Activated naive CD4-positive, alpha-beta T cell treated with anti-CD3 and anti-CD28 coated beads for 36 hours (primary cell): ENCODE measurements around the gene IL36B. TPM values are rescaled to one million over a fixed set of nuclear protein-coding genes. Genes with fewer than 3 reads are reported as not detected.

ENCODE experiments used
- CTCF ChIA-PET: fragments of 350-600 bp; sonication (Branson Sonifier 250); formaldehyde crosslinking; loops from one replicate; lab custom pipeline; 2021; ENCODE audit warnings: antibody characterized with exemption; lab: Charles Lee
- DNase-seq: peaks from one replicate; pipeline ENCODE4 v3.0.0-alpha.2; 2020
- H3K27ac Mint-ChIP-seq: one replicate; pipeline ENCODE4 v1.8.0; 2021; ENCODE audit warnings: mild to moderate bottlenecking, mixed read lengths
- H3K27me3 Mint-ChIP-seq: one replicate; pipeline ENCODE4 v1.8.0; 2021; ENCODE audit warnings: low read depth, mixed read lengths
- H3K36me3 Mint-ChIP-seq: one replicate; pipeline ENCODE4 v1.8.0; 2021; ENCODE audit warnings: low read depth, mixed read lengths
- H3K4me1 Mint-ChIP-seq: one replicate; pipeline ENCODE4 v1.8.0; 2021; ENCODE audit warnings: low read depth, mixed read lengths
- H3K4me3 Mint-ChIP-seq: one replicate; pipeline ENCODE4 v1.8.0; 2021; ENCODE audit warnings: mild to moderate bottlenecking, moderate library complexity, mixed read lengths
- H3K9me3 Mint-ChIP-seq: one replicate; pipeline ENCODE4 v1.8.0; 2021; ENCODE audit warnings: mixed read lengths
- intact Hi-C: fragments of 100-400 bp; cut with micrococcal nuclease; formaldehyde crosslinking; loops from one replicate; pipeline ENCODE4 v1.15.1; 2023
- total RNA-seq, 2 experiments: library from RNA; stranded (reverse); gene quantifications; one replicate each; pipeline ENCODE4 v1.2.3, GENCODE V29; 2021

IL36B gene
- total RNA-seq, 2 experiments from 2014 or later = not detected

DNA sequence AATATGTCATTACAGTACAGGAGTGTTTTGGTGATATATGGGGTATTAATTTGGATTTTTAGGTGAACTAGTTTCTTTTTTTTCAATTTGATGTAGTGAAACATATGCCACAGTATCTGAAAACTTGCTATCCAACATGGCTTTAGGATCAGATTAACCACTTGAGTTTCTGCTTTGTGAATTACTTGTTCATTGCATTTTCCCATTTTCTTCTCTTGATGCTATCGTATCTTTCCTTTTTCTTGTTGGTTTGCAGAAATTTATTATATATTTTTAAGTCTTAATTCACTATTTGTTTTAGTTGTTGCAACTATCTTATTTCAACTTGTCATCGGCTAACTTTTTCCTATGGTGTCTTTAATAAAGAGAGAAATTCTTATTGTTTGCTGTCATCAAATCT is 38.6 kb downstream of the IL36B start:
- peaks cover 6% of the 10 kb centered on the region for H3K9me3 Mint-ChIP-seq
- no peak overlapping the region for H3K4me3 Mint-ChIP-seq
- peaks cover 17% of the 10 kb centered on the region for H3K4me1 Mint-ChIP-seq
- H3K36me3 Mint-ChIP-seq = no peaks in the 10 kb centered on the region
- CTCF ChIA-PET = no interaction called here
- no peaks in the 10 kb centered on the region for H3K27me3 Mint-ChIP-seq
- no peak for DNase-seq
- intact Hi-C loops = no loop called here
- no peak overlapping the region for H3K27ac Mint-ChIP-seq

DNA sequence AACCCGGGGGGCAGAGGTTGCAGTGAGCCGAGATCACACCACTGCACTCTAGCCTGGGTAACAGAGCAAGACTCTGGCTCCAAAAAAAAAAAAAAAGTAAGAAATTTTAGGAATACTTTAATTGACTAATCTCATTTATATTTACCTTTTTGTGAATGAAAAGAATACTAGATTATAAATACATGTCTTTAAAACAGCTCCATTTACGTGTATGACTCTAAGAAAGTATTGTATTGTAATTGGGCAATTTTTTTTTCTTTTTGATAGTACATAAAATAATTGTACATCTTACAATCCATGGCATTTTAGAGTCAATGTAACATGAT is 39.4 kb downstream of the IL36B start:
- Mint-ChIP-seq H3K27ac (no peak overlapping the region), H3K4me1 (peaks cover 17% of the 10 kb centered on the region), H3K36me3 (no peaks in the 10 kb centered on the region), H3K27me3 (no peaks in the 10 kb centered on the region), H3K9me3 (no peaks in the 10 kb centered on the region), H3K4me3 (no peak overlapping the region)
- no peak for DNase-seq
- intact Hi-C loops = no loop called here
- CTCF ChIA-PET = no interaction called here

- Mint-ChIP-seq H3K27ac (no peak overlapping the region), H3K9me3 (no peaks in the 10 kb centered on the region), H3K36me3 (no peaks in the 10 kb centered on the region), H3K4me3 (no peak overlapping the region), H3K27me3 (no peaks in the 10 kb centered on the region), H3K4me1 (peaks cover 20% of the 10 kb centered on the region)
- CTCF ChIA-PET = no interaction called here
- intact Hi-C loops = no loop called here
- DNase-seq = no peak
Measured at GRCh38 chr2:113012436-113013335, 40.0 kb downstream of the IL36B start.

DNA sequence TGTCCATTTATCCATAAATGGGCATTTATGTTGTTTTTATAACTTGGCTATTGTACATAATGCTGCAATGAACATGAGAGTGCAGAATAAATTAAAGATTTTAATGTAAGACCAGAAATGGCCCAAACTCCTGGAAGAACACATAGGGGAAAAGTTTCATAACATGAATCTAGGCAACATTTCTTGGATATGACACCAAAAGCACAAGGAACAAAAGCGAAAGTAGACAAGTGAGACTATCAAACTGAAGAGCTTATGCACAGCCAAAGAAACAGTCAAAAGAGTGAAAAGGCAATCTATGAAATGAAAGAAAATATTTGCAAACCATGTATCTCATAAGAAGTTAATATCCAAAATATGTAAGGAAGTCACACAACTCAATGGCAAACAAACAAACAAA is 41.6 kb downstream of the IL36B start:
- Mint-ChIP-seq H3K9me3 (no peaks in the 10 kb centered on the region), H3K27ac (no peak overlapping the region), H3K36me3 (no peaks in the 10 kb centered on the region), H3K4me1 (peaks cover 14% of the 10 kb centered on the region), H3K27me3 (no peaks in the 10 kb centered on the region), H3K4me3 (no peak overlapping the region)
- CTCF ChIA-PET = interaction anchor here (1.9 kb wide), 1 partner anchor 261 kb away, joined by 4 read pairs; no protein-coding TSS in a partner anchor
- no peak for DNase-seq
- intact Hi-C loops = no loop called here

GRCh38 chr2:113010088-113010487 is 42.6 kb downstream of the IL36B start:
- peaks cover 6% of the 10 kb centered on the region for H3K4me1 Mint-ChIP-seq
- H3K27me3 Mint-ChIP-seq = no peaks in the 10 kb centered on the region
- no peak overlapping the region for H3K27ac Mint-ChIP-seq
- CTCF ChIA-PET = interaction anchor here (1.9 kb wide), 1 partner anchor 260 kb away, joined by 4 read pairs; no protein-coding TSS in a partner anchor
- no peak for DNase-seq
- no peak overlapping the region for H3K4me3 Mint-ChIP-seq
- no peaks in the 10 kb centered on the region for H3K36me3 Mint-ChIP-seq
- no peaks in the 10 kb centered on the region for H3K9me3 Mint-ChIP-seq
- intact Hi-C loops = no loop called here

- CTCF ChIA-PET = interaction anchor here (1.9 kb wide), 1 partner anchor 260 kb away, joined by 4 read pairs; no protein-coding TSS in a partner anchor
- Mint-ChIP-seq H3K27ac (no peak overlapping the region), H3K9me3 (no peaks in the 10 kb centered on the region), H3K36me3 (no peaks in the 10 kb centered on the region), H3K4me3 (no peak overlapping the region), H3K27me3 (no peaks in the 10 kb centered on the region), H3K4me1 (peaks cover 6% of the 10 kb centered on the region)
- no peak for DNase-seq
- intact Hi-C loops = no loop called here
Measured at GRCh38 chr2:113009622-113010021, 43.0 kb downstream of the IL36B start.

DNA sequence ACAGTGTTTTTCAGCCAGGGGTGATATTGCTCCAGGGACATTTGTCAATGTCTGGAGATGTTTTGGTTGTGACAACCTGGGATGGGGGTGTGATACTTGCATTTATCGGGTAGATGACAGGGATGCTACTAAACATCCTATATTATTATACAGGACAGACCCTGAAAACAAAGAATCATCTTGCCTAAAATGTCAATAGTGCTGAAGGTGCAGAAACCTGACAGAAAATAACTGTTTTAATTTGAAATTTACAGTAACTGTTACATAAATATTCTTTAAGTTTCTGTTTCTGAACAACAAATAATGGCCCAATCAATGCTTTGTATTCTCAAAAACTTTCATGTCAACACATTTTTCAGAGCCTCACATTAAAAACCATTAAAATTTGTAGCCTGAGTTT is 45.4 kb downstream of the IL36B start:
- H3K4me3 Mint-ChIP-seq = no peak overlapping the region
- H3K27me3 Mint-ChIP-seq = no peaks in the 10 kb centered on the region
- intact Hi-C loops = no loop called here
- peaks cover 6% of the 10 kb centered on the region for H3K4me1 Mint-ChIP-seq
- no peak for DNase-seq
- no peak overlapping the region for H3K27ac Mint-ChIP-seq
- H3K9me3 Mint-ChIP-seq = no peaks in the 10 kb centered on the region
- CTCF ChIA-PET = no interaction called here
- H3K36me3 Mint-ChIP-seq = no peaks in the 10 kb centered on the region

GRCh38 chr2:113005030-113005509 is 47.6 kb downstream of the IL36B start, which contains the start of gene IL36A:
TSS of gene IL36A (plus strand) at chr2:113005459. CDS start at chr2:113005872, 413 bp downstream.
- intact Hi-C loops = no loop called here
- Mint-ChIP-seq H3K9me3 (peaks cover 17% of the 10 kb centered on the region), H3K36me3 (peaks cover 14% of the 10 kb centered on the region), H3K27ac (no peak within 1 kb of the TSS), H3K4me3 (no peak within 1 kb of the TSS), H3K4me1 (peaks cover 5% of the 10 kb centered on the region), H3K27me3 (no peaks in the 10 kb centered on the region)
- no peak for DNase-seq
- CTCF ChIA-PET = no interaction called here

DNA sequence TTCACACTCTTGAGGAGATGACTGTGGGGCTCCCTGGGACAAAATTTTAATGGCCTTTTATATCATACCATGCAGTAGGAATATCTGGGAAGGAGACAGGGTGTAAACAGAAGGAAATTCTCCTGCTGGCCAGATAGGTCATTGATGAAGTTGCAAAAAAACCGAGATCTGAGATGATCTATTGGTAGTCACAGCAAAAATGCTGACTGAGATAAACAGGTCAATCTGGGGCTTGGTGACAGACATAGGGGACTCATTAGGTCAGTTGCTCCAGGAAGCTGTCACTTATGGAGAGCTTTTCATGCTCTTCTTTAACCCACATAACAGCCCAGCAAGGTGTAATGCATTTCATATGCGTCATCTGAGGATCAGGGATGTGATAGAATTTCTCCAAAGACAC is 50.0 kb downstream of the IL36B start:
- intact Hi-C loops = no loop called here
- CTCF ChIA-PET = interaction anchor here (0.8 to 1.3 kb wide), 3 partner anchors 34 to 78 kb away, joined by 3 to 5 read pairs (median 3); no protein-coding TSS in a partner anchor
- H3K4me1 Mint-ChIP-seq = peaks cover under 1% of the 10 kb centered on the region
- H3K9me3 Mint-ChIP-seq = peaks cover 32% of the 10 kb centered on the region
- no peaks in the 10 kb centered on the region for H3K27me3 Mint-ChIP-seq
- no peak overlapping the region for H3K4me3 Mint-ChIP-seq
- no peak overlapping the region for H3K27ac Mint-ChIP-seq
- DNase-seq = no peak
- H3K36me3 Mint-ChIP-seq = peaks cover 18% of the 10 kb centered on the region

GRCh38 chr2:113000436-113000835 is 52.2 kb downstream of the IL36B start:
- DNase-seq = no peak
- CTCF ChIA-PET = no interaction called here
- Mint-ChIP-seq H3K27me3 (no peaks in the 10 kb centered on the region), H3K9me3 (peaks cover 32% of the 10 kb centered on the region), H3K27ac (no peak overlapping the region), H3K4me3 (no peak overlapping the region), H3K36me3 (peaks cover 18% of the 10 kb centered on the region), H3K4me1 (peaks cover 22% of the 10 kb centered on the region)
- intact Hi-C loops = no loop called here

DNA sequence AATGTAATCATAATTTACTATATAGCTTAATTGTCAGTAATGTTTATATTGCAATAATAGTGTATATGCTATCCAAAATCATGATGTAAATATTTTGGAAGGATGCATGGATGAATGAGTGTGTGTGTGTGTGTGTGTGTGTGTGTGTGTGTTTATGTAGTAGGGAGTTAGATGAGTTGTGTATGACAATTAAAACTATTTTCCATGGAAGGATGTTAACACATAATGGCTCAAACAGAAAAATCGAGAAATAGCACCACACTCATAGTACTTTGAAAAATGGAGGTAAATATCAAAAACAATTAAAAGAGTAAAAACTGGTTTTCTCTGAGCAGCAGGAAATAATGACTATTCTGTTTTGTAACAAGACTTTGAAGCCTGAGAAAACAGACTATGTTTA is 55.5 kb downstream of the IL36B start:
- Mint-ChIP-seq H3K27ac (peak overlapping the region; percentile 80), H3K4me1 (peaks cover 34% of the 10 kb centered on the region), H3K9me3 (peaks cover 39% of the 10 kb centered on the region), H3K27me3 (no peaks in the 10 kb centered on the region), H3K4me3 (no peak overlapping the region), H3K36me3 (peaks cover 19% of the 10 kb centered on the region)
- intact Hi-C loops = loop anchor here (2.0 to 5.0 kb wide), 2 partner anchors 60 to 178 kb away; partner anchors contain the start of gene IL36RN
- CTCF ChIA-PET = interaction anchor here (1.0 kb wide), 1 partner anchor 12 kb away, joined by 3 read pairs; no protein-coding TSS in a partner anchor
- no peak for DNase-seq

GRCh38 chr2:112996635-112997034 is 56.0 kb downstream of the IL36B start:
- peak overlapping the region; percentile 80 for H3K27ac Mint-ChIP-seq
- peaks cover 19% of the 10 kb centered on the region for H3K36me3 Mint-ChIP-seq
- peaks cover 41% of the 10 kb centered on the region for H3K9me3 Mint-ChIP-seq
- no peak overlapping the region for H3K4me3 Mint-ChIP-seq
- H3K27me3 Mint-ChIP-seq = no peaks in the 10 kb centered on the region
- H3K4me1 Mint-ChIP-seq = peaks cover 34% of the 10 kb centered on the region
- intact Hi-C loops = loop anchor here (1.0 to 5.0 kb wide), 4 partner anchors 16 to 232 kb away; partner anchors contain the start of genes CKAP2L and IL36RN
- CTCF ChIA-PET = interaction anchor here (1.0 kb wide), 1 partner anchor 11 kb away, joined by 3 read pairs; no protein-coding TSS in a partner anchor
- DNase-seq = peak; percentile 93
